Endothelial cell of umbilical vein (primary cell): ENCODE data around the gene ACTG2. TPM values are rescaled to one million over a fixed set of nuclear protein-coding genes. Genes with fewer than 3 reads are reported as not detected.

ENCODE experiments used
- BruUV-seq: library from RNA; stranded (reverse); fragments of 400-500 nt; replicated peaks from 2 replicates; lab custom pipeline; 2021; lab: Mats Ljungman, UMichigan
- CTCF ChIA-PET: fragments of 300-600, 350-600 bp; sonication (Branson Sonifier 250); formaldehyde crosslinking; loops from one replicate; lab custom pipeline; 2021; ENCODE audit warnings: antibody characterized with exemption, inconsistent platforms; lab: Charles Lee
- POLR2A ChIA-PET: fragments of 300-600, 350-600 bp; sonication (Branson Sonifier 250); formaldehyde crosslinking; loops from one replicate; lab custom pipeline; 2021; ENCODE audit warnings: antibody characterized with exemption, inconsistent platforms; lab: Charles Lee
- DNase-seq: peaks from one replicate; pipeline ENCODE4 v3.0.0-alpha.2; 2011; ENCODE audit warnings: low read depth, low spot score
- FAIRE-seq: peaks from 2 replicates; lab custom pipeline; 2011; peaks lifted over from hg19 to GRCh38; lab: Jason Lieb, UNC
- H2AFZ ChIP-seq: 2 replicates; pipeline ENCODE4 v1.6.0; 2012; ENCODE audit warnings: low read depth, low read length, control low read depth, inconsistent platforms
- H3K27ac ChIP-seq: 2 replicates; pipeline ENCODE4 v1.5.1; 2011; ENCODE audit warnings: low read depth, mild to moderate bottlenecking, control low read depth, low read length, moderate library complexity; ENCODE audit not compliant: insufficient read depth
- H3K27me3 ChIP-seq, 2 experiments: 2 replicates each; pipeline versions ENCODE4 v1.6.0 to v1.6.1; 2011; ENCODE audit warnings: low read length in 2 of 2, mixed read lengths in 1 of 2; ENCODE audit not compliant: control insufficient read depth in 2 of 2, insufficient read depth in 2 of 2
- H3K36me3 ChIP-seq, 2 experiments: 2 replicates in 1 of 2; 3 replicates in 1 of 2; pipeline ENCODE4 v1.5.1; 2011; ENCODE audit warnings: low read length in 2 of 2, mild to moderate bottlenecking in 1 of 2, moderate library complexity in 1 of 2; ENCODE audit not compliant: control insufficient read depth in 2 of 2, insufficient read depth in 2 of 2; ENCODE audit errors: extremely low read depth in 1 of 2
- H3K4me1 ChIP-seq: 3 replicates; pipeline ENCODE4 v1.5.1; 2011; ENCODE audit warnings: mild to moderate bottlenecking, low read length; ENCODE audit not compliant: control insufficient read depth, insufficient read depth; ENCODE audit errors: extremely low read depth
- H3K4me2 ChIP-seq: 2 replicates; pipeline ENCODE4 v1.6.1; 2011; ENCODE audit warnings: low read length, control low read depth, mixed read lengths; ENCODE audit not compliant: insufficient read depth
- H3K4me3 ChIP-seq, 3 experiments: fragments of 200-600 bp in 1 of 3; sonication (generic), shearing (Covaris generic) in 1 of 3; replicated peaks in 1 of 3; 2 replicates each; pipeline ENCODE4 v1.5.1; 2011 to 2016; ENCODE audit warnings: control low read depth in 3 of 3, low read length in 3 of 3, mild to moderate bottlenecking in 2 of 3, inconsistent platforms in 1 of 3, low read depth in 1 of 3, moderate library complexity in 1 of 3; ENCODE audit not compliant: insufficient read depth in 1 of 3
- H3K79me2 ChIP-seq: 2 replicates; pipeline ENCODE4 v1.6.0; 2012; ENCODE audit warnings: low read length, inconsistent platforms; ENCODE audit not compliant: control insufficient read depth, insufficient read depth
- H3K9ac ChIP-seq: replicated peaks from 2 replicates; pipeline ENCODE3; 2011; ENCODE audit warnings: low read length, control low read depth; ENCODE audit not compliant: insufficient read depth; ENCODE audit errors: extremely low read depth
- H3K9me1 ChIP-seq: replicated peaks from 3 replicates; pipeline ENCODE4 v1.6.0; 2011; ENCODE audit warnings: mild to moderate bottlenecking, low read length; ENCODE audit not compliant: control insufficient read depth, insufficient read depth; ENCODE audit errors: extremely low read depth
- H3K9me3 ChIP-seq: replicated peaks from 2 replicates; pipeline ENCODE4 v1.5.1; 2012; ENCODE audit warnings: low read length, inconsistent platforms; ENCODE audit not compliant: control insufficient read depth, insufficient read depth
- H4K20me1 ChIP-seq: replicated peaks from 2 replicates; pipeline ENCODE3; 2011; ENCODE audit warnings: mild to moderate bottlenecking, low read length; ENCODE audit not compliant: control insufficient read depth, insufficient read depth; ENCODE audit errors: extremely low read depth
- EZH2 ChIP-seq: IDR thresholded peaks from 2 replicates; pipeline ENCODE4 v1.6.1; 2012; ENCODE audit warnings: borderline replicate concordance, low read depth, mild to moderate bottlenecking, moderate library complexity, low read length, inconsistent platforms; ENCODE audit not compliant: severe bottlenecking
- FOS ChIP-seq: IDR thresholded peaks from 2 replicates; pipeline ENCODE4 v1.6.1; 2011; ENCODE audit warnings: mild to moderate bottlenecking, low read length, moderate library complexity, borderline replicate concordance; ENCODE audit not compliant: insufficient read depth
- GATA2 ChIP-seq: IDR thresholded peaks from 2 replicates; pipeline ENCODE4 v1.7.0; 2011; ENCODE audit warnings: low read depth, mild to moderate bottlenecking, moderate library complexity, mixed read lengths, low read length; ENCODE audit not compliant: insufficient read length, insufficient read depth
- JUN ChIP-seq: IDR thresholded peaks from 2 replicates; pipeline ENCODE4 v1.6.1; 2011; ENCODE audit warnings: borderline replicate concordance, low read depth; ENCODE audit not compliant: insufficient read length, insufficient read depth
- MYC ChIP-seq: IDR thresholded peaks from one replicate; pipeline ENCODE4 v1.6.1; 2011; ENCODE audit warnings: mild to moderate bottlenecking, low read depth, low read length
- POLR2A ChIP-seq: IDR thresholded peaks from 2 replicates; pipeline ENCODE4 v1.6.1; 2012; ENCODE audit warnings: low read depth, mild to moderate bottlenecking, control low read depth, low read length
- POLR2AphosphoS5 ChIP-seq: IDR thresholded peaks from 2 replicates; pipeline ENCODE4 v1.6.1; 2012; ENCODE audit warnings: low read depth, mild to moderate bottlenecking, control low read depth, low read length, moderate library complexity; ENCODE audit not compliant: insufficient read depth
- dilution Hi-C: fragments of 300-500 bp; cut with MboI; formaldehyde crosslinking; loops from one replicate; pipeline ENCODE4 v1.15.0; 2019; ENCODE audit warnings: low sequenced_read_pairs; ENCODE audit not compliant: extremely low pct_ligation_motif_present
- intact Hi-C: fragments of 100-400 bp; cut with micrococcal nuclease; formaldehyde crosslinking; loops from one replicate; pipeline ENCODE4 v1.10.0; 2022
- polyA plus RNA-seq, 4 experiments: library from polyadenylated mRNA; depleted of rRNA in 3 of 4; stranded (reverse) in 3 of 4; unstranded in 1 of 4; fragments of >200 nt; gene quantifications; 2 replicates each; pipeline versions ENCODE4 v1.2.1 to v1.2.3, GENCODE V29; 2011 to 2012; ENCODE audit warnings: missing spikeins in 1 of 4
- total RNA-seq: library from RNA; stranded (reverse); gene quantifications from 2 replicates; pipeline ENCODE4 v1.2.3, GENCODE V29; 2021
- TF ChIP-seq, protein P1 (sequence below): IDR thresholded peaks from 2 replicates; pipeline ENCODE4 v1.6.1; 2011; ENCODE audit not compliant: insufficient read depth, insufficient read length
- TF ChIP-seq, protein P2 (sequence below), 2 donors: IDR thresholded peaks; 1 replicate in 1 of 2; 2 replicates in 1 of 2; pipeline ENCODE4 v1.5.1; 2011; ENCODE audit warnings: low read length in 2 of 2, mild to moderate bottlenecking in 2 of 2, moderate library complexity in 2 of 2, control low read depth in 1 of 2, inconsistent platforms in 1 of 2, low read depth in 1 of 2; ENCODE audit not compliant: insufficient read depth in 1 of 2; ENCODE audit errors: extremely low read depth in 1 of 2

Gene ACTG2
- total and polyA plus RNA-seq, 2 donors (not counting 3 experiments of a cell fraction or from before 2014, with no cell fraction given): not detected

DNA sequence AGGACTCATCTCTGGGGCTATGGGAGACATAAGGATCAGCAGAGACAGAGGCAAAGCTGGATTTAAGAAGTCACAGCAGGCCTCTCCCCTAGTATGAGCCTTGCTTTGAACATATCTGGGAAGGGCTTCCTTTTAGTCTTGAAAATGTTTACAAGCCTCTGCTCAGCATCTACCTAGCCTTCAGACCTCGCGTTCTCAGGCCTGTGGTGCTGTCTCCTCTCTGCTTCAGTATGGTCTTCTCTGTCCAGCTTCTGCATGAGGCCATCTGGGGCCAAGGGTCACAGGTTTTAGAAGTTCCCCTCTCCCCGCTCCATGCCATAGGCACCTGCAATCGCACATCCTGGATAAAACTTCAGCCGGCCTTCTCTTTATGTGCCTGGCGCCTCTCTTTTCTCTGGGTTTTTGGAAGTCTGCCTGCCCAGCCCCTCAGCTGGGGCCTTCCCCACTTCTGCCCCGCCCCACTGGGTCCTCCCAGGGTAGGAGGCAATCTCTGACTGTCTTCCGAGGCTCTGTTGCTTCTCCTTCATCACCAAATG lies 7.1 kb downstream of the ACTG2 start:
- Histone ChIP-seq H3K9me1 (no peaks in the 10 kb centered on the region), H4K20me1 (no peaks in the 10 kb centered on the region), H2AFZ (no peak overlapping the region), H3K4me3 (no peak overlapping the region), H3K27me3 (peaks cover 11 to 15% of the 10 kb centered on the region in 2 experiments), H3K9ac (no peak overlapping the region), H3K36me3 (no peaks in the 10 kb centered on the region), H3K27ac (no peak overlapping the region), H3K79me2 (no peaks in the 10 kb centered on the region), H3K9me3 (no peaks in the 10 kb centered on the region), H3K4me1 (no peaks in the 10 kb centered on the region), H3K4me2 (no peak overlapping the region)
- DNase-seq: no peak
- ChIA-PET POLR2A (no interaction called here), CTCF (no interaction called here)
- no peak for FAIRE-seq
- TF ChIP-seq GATA2 (no peak), MYC (no peak), JUN (no peak), POLR2AphosphoS5 (no peak), FOS (no peak), EZH2 (no peak), POLR2A (no peak)
- TF ChIP-seq, protein P1, sequence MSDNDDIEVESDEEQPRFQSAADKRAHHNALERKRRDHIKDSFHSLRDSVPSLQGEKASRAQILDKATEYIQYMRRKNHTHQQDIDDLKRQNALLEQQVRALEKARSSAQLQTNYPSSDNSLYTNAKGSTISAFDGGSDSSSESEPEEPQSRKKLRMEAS: no peak
- TF ChIP-seq, protein P2, sequence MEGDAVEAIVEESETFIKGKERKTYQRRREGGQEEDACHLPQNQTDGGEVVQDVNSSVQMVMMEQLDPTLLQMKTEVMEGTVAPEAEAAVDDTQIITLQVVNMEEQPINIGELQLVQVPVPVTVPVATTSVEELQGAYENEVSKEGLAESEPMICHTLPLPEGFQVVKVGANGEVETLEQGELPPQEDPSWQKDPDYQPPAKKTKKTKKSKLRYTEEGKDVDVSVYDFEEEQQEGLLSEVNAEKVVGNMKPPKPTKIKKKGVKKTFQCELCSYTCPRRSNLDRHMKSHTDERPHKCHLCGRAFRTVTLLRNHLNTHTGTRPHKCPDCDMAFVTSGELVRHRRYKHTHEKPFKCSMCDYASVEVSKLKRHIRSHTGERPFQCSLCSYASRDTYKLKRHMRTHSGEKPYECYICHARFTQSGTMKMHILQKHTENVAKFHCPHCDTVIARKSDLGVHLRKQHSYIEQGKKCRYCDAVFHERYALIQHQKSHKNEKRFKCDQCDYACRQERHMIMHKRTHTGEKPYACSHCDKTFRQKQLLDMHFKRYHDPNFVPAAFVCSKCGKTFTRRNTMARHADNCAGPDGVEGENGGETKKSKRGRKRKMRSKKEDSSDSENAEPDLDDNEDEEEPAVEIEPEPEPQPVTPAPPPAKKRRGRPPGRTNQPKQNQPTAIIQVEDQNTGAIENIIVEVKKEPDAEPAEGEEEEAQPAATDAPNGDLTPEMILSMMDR (IDR thresholded peaks at IDR 0.05; ENCODE audit: extremely low read depth in 1 of 2, insufficient read depth in 1 of 2, low read depth in 1 of 2, low read length in 2 of 2): no peak
- intact Hi-C loops (no loop called here), dilution Hi-C loops (no loop called here)
- no TSS peak for BruUV-seq
